GM10248 (cell line): ENCODE results near the gene ISG20.
A peak's percentile ranks its signal among the peaks of the same experiment; 100 is the strongest.

Experiments used
- CTCF ChIA-PET: fragments of 300-600 bp; sonication (Branson Sonifier 250); formaldehyde crosslinking; extraction: SDS; loops from one replicate; lab custom pipeline; 2021; ENCODE audit warnings: antibody characterized with exemption; lab: Yijun Ruan, JAX
- POLR2A ChIA-PET: fragments of 350-650 bp; sonication (Branson Sonifier 250); formaldehyde crosslinking; extraction: SDS; loops from one replicate; lab custom pipeline; 2020; ENCODE audit warnings: antibody characterized with exemption; lab: Yijun Ruan, JAX
- DNase-seq: peaks from one replicate; pipeline ENCODE4 v3.0.0; 2012; ENCODE audit errors: extremely low spot score
- TF ChIP-seq, protein P1 (sequence below): IDR thresholded peaks from 2 replicates; pipeline ENCODE4 v1.5.1; 2012; ENCODE audit warnings: mild to moderate bottlenecking, low read depth; ENCODE audit errors: extremely low read depth, missing control alignments, control extremely low read depth

Gene ISG20

DNA sequence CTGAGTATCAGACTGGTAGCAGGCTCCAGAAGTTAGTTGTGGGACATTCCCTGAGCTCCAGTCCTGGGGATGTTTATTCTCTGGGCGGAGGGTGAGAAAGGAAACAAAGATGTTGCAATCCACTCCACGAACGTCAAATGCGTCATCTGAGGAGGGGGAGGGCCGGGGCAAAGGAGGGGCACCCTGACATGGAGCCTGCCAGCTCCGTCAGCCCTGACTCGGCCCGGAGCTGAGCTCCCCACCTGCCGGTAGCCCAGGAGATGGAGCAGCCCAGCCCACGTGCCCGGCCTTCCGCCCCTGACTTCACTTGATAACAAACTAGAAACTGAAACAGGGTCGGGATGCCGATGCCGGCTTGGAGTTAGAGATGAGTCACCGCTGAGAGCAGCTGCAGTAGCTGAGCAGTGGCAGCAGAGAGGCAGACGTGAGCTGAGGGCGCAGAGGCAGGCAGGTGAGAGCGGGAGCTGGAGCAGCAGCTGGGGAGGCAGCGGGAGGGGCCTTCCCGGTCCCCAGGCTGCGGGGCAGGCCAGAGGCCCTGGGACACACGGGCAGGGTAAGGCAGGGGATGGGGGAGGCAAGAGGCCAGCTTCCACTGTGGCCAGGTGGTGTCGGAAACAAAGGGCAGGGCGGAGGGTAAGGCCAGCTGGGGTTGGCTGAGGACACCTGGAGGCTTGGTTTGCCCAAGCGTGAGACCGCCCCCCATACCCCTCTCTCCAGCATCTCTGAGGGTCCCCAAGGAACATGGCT is at the start of gene ISG20:
ISG20 (plus strand) TSS at position 391 of the 747 bp plus-strand sequence; CDS start at position 742, 351 bp downstream.
- POLR2A ChIA-PET: interaction anchor here (1.0 to 1.3 kb wide), 6 partner anchors 11 to 449 kb away, joined by 3 to 6 read pairs (median 4); partner anchors contain the start of genes ABHD2, AEN, MRPL46 and MRPS11
- TF ChIP-seq, protein P1, sequence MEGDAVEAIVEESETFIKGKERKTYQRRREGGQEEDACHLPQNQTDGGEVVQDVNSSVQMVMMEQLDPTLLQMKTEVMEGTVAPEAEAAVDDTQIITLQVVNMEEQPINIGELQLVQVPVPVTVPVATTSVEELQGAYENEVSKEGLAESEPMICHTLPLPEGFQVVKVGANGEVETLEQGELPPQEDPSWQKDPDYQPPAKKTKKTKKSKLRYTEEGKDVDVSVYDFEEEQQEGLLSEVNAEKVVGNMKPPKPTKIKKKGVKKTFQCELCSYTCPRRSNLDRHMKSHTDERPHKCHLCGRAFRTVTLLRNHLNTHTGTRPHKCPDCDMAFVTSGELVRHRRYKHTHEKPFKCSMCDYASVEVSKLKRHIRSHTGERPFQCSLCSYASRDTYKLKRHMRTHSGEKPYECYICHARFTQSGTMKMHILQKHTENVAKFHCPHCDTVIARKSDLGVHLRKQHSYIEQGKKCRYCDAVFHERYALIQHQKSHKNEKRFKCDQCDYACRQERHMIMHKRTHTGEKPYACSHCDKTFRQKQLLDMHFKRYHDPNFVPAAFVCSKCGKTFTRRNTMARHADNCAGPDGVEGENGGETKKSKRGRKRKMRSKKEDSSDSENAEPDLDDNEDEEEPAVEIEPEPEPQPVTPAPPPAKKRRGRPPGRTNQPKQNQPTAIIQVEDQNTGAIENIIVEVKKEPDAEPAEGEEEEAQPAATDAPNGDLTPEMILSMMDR: peak; percentile 44

DNA sequence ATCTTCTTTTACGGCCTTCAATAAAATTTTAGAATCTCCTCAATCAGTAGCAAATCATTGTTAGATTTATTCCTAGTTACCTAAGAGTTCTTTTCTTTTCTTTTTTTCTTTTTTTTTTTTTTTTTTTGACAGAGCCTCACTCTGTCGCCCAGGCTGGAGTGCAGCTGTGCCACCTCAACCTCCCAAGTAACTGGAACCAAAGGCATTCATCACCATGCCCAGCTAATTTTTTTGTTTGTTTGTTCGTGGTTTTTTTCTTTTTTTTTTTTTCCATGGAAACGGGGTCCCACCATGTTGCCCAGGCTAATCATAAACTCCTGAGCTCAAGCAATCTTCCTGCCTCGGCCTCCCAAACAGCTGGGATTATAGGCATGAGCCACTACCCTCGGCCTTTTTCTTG is 48.1 kb upstream of the ISG20 start:
- DNase-seq: no peak
- ChIA-PET POLR2A (no interaction called here), CTCF (no interaction called here)
- TF ChIP-seq, protein P1: no peak

More for the DNA sequence above, at the start of gene ISG20:
- CTCF ChIA-PET: interaction anchor here (1.0 to 7.0 kb wide), 17 partner anchors 9 to 266 kb away, joined by 3 to 73 read pairs (median 4); no protein-coding TSS in a partner anchor
- DNase-seq: peak; percentile 92

DNA sequence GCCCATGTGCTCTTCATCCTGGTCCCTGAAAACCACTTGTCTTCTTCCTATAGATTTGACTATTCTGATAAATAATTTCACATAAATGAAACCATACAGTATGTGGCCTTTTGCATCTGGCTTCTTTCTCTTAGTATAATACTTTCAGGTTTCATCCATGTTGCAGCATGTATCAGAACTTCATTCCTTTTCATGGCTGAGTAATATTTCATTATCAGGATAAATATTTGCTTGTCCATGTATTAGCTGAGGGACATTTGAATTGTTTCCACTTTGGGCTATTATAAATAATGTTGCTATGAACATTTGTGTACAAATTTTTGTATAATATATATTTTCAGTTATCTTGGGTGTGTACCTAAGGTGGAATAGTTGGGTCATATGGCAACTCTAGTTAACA is 47.4 kb upstream of the ISG20 start:
- POLR2A ChIA-PET: no interaction called here
- DNase-seq: no peak
- TF ChIP-seq, protein P1: no peak
- CTCF ChIA-PET: no interaction called here

DNA sequence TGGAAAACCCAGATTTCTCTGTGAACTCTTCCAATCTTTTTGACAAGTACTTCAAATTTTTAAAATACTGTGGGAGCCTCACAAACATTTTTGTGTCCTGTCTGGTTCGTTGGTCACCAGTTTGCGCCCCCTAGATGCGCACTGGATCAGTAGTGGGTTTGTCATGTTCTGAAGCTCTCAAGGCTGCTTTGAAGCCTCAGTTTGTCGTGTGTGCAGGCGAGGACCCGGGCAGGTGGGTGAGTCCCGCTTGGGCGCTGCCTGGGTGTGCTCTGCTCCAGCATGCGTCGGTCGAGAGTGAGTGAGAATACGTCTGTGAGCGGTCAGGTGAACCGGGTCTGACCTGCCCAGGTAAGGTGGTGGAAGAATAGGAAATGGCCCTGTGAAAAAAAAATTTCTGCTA is 34.9 kb upstream of the ISG20 start:
- DNase-seq: no peak
- TF ChIP-seq, protein P1: no peak
- ChIA-PET POLR2A (no interaction called here), CTCF (no interaction called here)

DNA sequence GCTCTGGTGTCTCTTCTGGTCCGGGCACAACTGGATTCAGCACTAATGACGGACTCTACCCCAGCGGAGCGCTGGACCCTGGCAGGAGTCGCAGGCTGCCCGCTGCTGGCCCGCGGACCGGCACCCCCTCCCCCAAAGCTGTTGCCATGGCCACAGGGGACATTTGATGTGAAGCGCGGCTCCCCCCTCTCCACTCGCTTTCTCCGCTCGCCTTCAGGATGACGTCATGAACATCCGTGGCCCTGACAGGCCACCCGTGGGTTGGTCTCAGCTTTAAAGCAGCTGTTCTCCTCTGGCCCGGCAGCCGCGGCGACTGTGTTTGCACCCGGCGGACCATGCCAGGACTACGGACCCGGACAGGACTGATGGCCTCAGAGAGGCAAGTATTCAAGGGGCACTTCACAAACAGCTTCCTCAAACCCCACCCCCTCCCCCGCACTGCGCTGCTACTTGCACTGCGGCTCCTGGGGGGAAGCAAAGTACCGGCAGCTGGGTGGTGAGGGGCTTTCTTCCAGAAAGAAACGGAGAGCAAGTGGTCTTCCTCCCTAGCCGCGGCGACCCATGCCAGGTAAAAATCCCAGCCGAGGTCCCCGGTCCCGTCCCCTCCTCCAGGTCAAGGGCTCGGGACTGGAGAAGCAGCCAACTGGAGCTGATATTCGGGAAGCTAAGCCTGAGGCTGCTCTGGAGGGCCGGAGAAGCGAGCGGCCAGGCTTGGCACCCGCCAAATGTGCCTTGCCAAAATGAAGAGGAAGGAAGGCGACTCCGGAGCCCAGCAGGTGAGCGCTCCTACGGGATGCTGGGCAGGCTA is 34.2 kb upstream of the ISG20 start:
- POLR2A ChIA-PET: no interaction called here
- CTCF ChIA-PET: interaction anchor here (1.1 kb wide), 1 partner anchor 24 kb away, joined by 3 read pairs; no protein-coding TSS in a partner anchor
- TF ChIP-seq, protein P1: no peak
- DNase-seq: no peak

DNA sequence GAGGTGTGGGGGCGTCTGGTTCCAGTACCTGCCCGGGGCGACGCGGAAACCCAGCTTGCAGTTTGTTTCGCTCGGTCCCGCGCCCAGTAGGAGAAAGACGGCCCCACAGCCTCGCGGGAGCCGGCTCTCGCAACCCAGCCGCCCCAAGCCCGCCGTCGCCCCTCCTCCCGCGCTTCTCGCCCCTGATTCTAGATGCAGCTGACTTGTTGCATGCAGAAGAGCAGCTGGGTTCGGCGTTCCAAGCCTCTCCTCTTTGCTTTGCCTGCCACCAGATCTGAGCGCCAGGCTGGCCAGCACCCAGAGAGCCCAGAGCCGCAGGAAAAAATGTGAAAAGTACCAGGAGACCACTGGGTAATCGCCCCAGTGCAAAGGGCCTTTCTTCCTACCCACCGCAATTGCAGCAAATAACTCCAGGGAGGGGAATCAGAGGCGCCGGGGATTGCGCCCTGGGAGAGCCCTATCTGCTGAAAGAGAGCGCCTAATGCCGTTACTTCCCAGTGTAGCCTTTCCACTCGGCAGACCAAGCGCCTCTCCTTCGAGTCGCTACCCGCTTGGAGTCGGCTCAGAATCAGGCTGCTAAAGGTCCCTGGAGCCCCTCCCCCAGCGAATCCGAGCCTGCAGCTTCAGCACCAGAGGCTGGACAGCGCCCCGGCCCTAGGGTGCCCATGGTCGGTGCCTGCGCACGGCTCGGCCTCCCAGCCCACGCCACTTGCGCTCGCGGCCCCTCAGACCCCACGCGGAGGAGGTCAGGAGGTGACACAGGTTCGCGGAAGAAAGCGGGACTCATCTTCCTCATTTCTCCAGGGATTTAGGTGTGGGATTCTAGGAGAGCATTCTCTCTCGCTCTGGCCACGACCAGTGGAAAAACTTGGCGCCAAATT is 33.4 kb upstream of the ISG20 start:
- peak; percentile 36 for DNase-seq
- CTCF ChIA-PET: interaction anchor here (1.1 kb wide), 1 partner anchor 25 kb away, joined by 3 read pairs; no protein-coding TSS in a partner anchor
- TF ChIP-seq, protein P1: no peak
- POLR2A ChIA-PET: no interaction called here
